Left ventricle myocardium inferior (tissue), 1 donor: ENCODE data around the gene NACAD. TPM values are rescaled to one million over a fixed set of nuclear protein-coding genes. Genes with fewer than 3 reads are reported as not detected.

Experiments used
- DNase-seq: peaks from one replicate; pipeline ENCODE4 v3.0.0-alpha.2; 2020
- H3K27ac ChIP-seq: fragments of 200-600 bp; replicated peaks from 2 replicates; pipeline ENCODE4 v1.8.0; 2021
- H3K27me3 ChIP-seq: fragments of 200-600 bp; 2 replicates; pipeline ENCODE4 v1.8.0; 2021; ENCODE audit warnings: low read depth
- H3K36me3 ChIP-seq: fragments of 200-600 bp; 2 replicates; pipeline ENCODE4 v1.8.0; 2021
- H3K4me1 ChIP-seq: fragments of 200-600 bp; 2 replicates; pipeline ENCODE4 v1.8.0; 2021
- H3K4me3 ChIP-seq: fragments of 200-600 bp; 2 replicates; pipeline ENCODE4 v1.8.0; 2021; ENCODE audit warnings: mild to moderate bottlenecking, moderate library complexity
- H3K9me3 ChIP-seq: fragments of 200-600 bp; replicated peaks from 2 replicates; pipeline ENCODE4 v1.8.0; 2021
- intact Hi-C: fragments of 100-400 bp; cut with micrococcal nuclease; formaldehyde crosslinking; loops from one replicate; pipeline ENCODE4 v1.11.0; 2022
- total RNA-seq: library from RNA; stranded (reverse); fragmentation: NEBNext Ultra II Directional; extraction: Animal tissue kit (Norgen Biotek cat#: 25700); gene quantifications from one replicate; pipeline ENCODE4 v1.2.1, GENCODE V29; 2021
- TF ChIP-seq, protein P1 (sequence below): fragments of 200-600 bp; IDR thresholded peaks from 2 replicates; pipeline ENCODE4 v1.8.0; 2021; ENCODE audit warnings: antibody characterized with exemption, mild to moderate bottlenecking, borderline replicate concordance
- donor health status: DM: no; HTN: yes; CAD: no; lungs with severe emphysema.

The NACAD gene
- total RNA-seq, 1 donor from 2014 or later, result 3.8 TPM

DNA sequence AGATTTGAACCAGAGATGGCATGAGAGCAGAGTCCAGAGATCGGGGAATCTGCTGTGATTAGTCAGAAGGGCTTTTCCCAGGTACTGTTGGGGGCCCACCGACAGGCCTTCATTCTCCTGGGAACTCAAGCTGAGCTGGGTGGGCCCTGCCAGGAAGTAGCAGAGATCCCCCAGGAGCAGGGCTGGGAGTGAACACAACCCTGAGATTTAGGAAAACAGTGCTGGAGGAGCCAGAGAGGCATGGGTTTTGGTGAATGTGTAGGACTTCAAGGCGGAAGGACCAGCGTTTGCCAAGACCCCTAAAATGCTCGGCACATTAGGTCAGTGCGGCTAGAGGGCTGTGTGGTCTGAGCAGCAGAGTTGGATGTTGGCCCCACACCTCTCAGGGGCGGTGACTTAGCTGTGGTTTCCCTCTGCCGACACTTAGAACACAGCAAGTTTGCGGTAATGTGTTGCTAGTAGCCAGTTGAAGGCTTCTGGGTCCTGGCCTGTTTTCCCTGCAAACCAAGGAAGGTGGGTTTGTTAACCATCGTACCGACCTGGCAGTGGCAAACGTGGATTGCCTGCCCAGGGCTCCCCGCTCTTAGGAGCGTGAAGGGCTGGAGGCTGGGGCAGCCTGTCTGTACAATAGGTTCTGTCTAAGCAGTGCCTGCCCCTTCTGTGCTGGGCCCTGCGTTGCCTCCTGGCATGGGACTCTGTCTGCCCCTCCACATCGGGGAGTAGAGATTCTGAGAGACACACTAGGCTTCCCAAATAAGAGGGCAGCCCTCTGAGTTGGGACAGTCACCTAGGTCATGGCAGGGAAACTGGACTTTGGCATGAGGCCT is 14.0 kb downstream of the NACAD start:
- H3K9me3 ChIP-seq, result no peaks in the 10 kb centered on the region
- H3K27ac ChIP-seq, result peak overlapping the region; percentile 48
- H3K27me3 ChIP-seq, result no peaks in the 10 kb centered on the region
- no peak for DNase-seq
- peaks cover 75% of the 10 kb centered on the region for H3K36me3 ChIP-seq
- TF ChIP-seq, protein P1, sequence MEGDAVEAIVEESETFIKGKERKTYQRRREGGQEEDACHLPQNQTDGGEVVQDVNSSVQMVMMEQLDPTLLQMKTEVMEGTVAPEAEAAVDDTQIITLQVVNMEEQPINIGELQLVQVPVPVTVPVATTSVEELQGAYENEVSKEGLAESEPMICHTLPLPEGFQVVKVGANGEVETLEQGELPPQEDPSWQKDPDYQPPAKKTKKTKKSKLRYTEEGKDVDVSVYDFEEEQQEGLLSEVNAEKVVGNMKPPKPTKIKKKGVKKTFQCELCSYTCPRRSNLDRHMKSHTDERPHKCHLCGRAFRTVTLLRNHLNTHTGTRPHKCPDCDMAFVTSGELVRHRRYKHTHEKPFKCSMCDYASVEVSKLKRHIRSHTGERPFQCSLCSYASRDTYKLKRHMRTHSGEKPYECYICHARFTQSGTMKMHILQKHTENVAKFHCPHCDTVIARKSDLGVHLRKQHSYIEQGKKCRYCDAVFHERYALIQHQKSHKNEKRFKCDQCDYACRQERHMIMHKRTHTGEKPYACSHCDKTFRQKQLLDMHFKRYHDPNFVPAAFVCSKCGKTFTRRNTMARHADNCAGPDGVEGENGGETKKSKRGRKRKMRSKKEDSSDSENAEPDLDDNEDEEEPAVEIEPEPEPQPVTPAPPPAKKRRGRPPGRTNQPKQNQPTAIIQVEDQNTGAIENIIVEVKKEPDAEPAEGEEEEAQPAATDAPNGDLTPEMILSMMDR, result no peak
- intact Hi-C loops, result no loop called here
- no peak overlapping the region for H3K4me3 ChIP-seq
- peaks cover 15% of the 10 kb centered on the region for H3K4me1 ChIP-seq

GRCh38 chr7:45073786-45074527 is 14.8 kb downstream of the NACAD start:
- TF ChIP-seq, protein P1, result no peak
- Histone ChIP-seq H3K4me3 (no peak overlapping the region), H3K27me3 (no peaks in the 10 kb centered on the region), H3K4me1 (peaks cover 15% of the 10 kb centered on the region), H3K36me3 (peaks cover 83% of the 10 kb centered on the region), H3K9me3 (no peaks in the 10 kb centered on the region), H3K27ac (peak overlapping the region; percentile 48)
- intact Hi-C loops, result no loop called here
- peak; percentile 81 for DNase-seq

DNA sequence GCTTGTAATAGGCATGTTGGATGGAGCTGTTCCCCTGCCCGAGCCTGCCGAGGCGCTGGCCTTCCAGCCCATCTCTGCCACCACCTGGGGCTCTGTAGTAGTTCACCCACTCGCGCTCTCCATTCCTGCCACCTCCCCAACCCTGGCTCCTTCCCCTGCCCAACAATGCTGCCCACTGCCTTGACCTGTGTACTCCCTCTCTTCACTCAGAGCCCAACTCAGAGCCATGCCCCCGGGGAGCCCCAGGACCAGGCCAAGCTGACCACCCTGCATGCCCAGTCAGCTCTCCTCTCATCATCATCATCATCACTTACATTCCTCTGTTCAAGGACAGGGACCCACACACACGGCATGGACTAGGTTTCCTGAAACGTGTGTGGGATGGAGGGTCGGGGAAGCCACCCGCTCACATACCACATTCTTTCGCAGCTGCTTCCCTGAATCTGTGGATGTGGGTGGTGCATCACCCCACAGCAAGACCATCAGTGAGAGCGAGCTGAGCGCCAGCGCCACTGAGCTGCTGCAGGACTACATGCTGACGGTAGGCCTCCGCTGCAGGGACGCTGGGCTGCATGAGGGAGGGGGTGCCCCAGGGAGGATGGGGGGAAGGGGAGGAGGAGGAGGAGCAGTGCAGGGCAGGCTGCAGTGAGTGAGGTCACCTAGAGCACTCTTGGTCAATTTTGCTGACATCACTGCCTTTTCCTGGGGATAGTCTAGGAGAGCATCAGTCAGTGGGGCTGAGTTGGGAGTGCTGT is 15.6 kb downstream of the NACAD start:
- peaks cover 90% of the 10 kb centered on the region for H3K36me3 ChIP-seq
- peaks cover 15% of the 10 kb centered on the region for H3K4me1 ChIP-seq
- H3K9me3 ChIP-seq, result no peaks in the 10 kb centered on the region
- intact Hi-C loops, result no loop called here
- H3K27me3 ChIP-seq, result no peaks in the 10 kb centered on the region
- peak overlapping the region; percentile 48 for H3K27ac ChIP-seq
- no peak for DNase-seq
- TF ChIP-seq, protein P1, result no peak
- no peak overlapping the region for H3K4me3 ChIP-seq

DNA sequence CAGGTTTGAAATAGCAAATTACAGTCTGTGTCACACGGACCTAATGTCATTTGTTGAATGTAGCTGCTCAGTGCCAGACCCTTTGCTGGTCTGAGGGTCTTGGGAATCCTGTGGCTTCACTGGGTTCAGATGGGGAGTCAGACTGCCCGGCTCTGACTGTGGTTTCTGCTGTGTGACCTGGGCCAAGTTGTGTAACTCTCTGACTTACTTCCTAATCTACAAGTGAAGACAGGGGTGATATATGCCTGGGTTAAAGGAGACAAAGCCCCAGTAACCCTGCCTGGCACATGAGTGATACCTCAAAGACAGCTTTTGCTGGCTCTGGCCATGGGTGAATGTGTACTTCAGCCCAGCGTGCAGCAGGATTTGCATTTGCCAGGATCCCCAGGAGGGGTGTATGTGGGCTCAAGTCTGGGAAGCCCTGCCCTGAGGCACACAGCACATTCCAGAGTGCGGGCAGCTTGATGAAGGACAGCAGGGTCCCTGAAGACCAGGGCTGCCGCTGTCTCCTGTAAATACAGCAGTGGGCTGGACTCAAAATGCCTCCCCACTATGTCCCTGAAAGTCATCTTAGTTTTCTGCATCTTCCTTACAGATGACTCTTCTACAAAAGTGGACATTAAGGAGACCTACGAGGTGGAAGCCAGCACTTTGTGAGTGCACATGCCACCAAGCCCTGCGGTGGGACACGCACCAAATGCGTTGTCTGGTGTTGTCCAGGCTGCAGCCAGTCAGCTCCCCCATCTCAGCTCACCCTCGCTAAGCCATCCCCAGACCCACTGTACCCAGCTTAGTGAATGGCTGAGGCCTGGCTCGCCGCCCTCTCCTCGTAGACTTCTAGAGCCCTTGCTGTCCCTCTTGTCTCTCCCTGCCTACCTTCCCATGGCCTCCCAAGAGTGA is 16.4 kb downstream of the NACAD start:
- DNase-seq, result no peak
- TF ChIP-seq, protein P1, result no peak
- intact Hi-C loops, result no loop called here
- no peak overlapping the region for H3K4me3 ChIP-seq
- peaks cover 15% of the 10 kb centered on the region for H3K4me1 ChIP-seq
- H3K9me3 ChIP-seq, result no peaks in the 10 kb centered on the region
- no peak overlapping the region for H3K27ac ChIP-seq
- H3K27me3 ChIP-seq, result no peaks in the 10 kb centered on the region
- H3K36me3 ChIP-seq, result peaks cover 99% of the 10 kb centered on the region
